Neural progenitor cell (in vitro differentiated cells): ENCODE measurements around the gene HECTD4.

Experiments used
- CTCF ChIP-seq: fragments of 200-600 bp; sonication (generic); IDR thresholded peaks from 2 replicates; pipeline ENCODE4 v1.5.1; 2017; ENCODE audit warnings: antibody characterized with exemption, mild to moderate bottlenecking
- EZH2 ChIP-seq: fragments of 200-600 bp; sonication (generic); IDR thresholded peaks from 2 replicates; pipeline ENCODE4 v1.6.1; 2017; ENCODE audit warnings: antibody characterized with exemption, mild to moderate bottlenecking, moderate library complexity
- EZH2phosphoT487 ChIP-seq: fragments of 200-600 bp; sonication (generic); IDR thresholded peaks from 2 replicates; pipeline ENCODE4 v1.6.1; 2017; ENCODE audit warnings: antibody characterized with exemption

GRCh38 chr12:112362310-112362709, 19.9 kb downstream of the HECTD4 start:
- TF ChIP-seq EZH2 (no peak), EZH2phosphoT487 (no peak), CTCF (no peak)
